ENCODE results near the gene SPATA21.

The SPATA21 gene

DNA sequence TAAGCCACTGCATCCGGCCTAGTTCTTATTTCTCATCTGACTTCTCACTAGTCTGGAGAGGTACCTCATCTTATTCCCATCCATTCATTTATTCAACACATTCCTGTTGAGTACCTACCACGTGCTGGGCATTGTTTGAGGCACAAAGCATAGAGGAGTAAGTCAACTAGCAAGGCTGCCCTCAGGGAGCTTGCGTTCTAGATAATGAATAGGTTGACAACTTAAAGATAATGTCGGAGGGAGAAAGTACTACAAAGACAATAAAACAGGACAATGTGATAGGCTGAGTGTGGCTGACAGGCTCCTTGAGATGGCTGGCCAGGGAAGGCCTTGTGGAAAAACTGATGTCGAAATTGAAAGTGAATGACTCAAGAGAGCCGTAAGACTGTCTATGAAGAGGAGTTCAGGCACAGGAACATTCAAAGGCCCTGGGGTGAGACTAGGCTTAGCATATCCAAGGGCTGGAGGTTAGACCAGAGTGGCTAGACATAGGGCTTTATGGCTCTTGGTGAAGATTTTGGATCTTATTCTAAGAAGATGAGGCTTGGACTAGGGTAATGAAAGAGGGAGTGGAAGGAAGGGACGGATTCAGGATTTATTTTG is 18.3 kb downstream of the SPATA21 start:
- TF ChIP-seq, protein P1, sequence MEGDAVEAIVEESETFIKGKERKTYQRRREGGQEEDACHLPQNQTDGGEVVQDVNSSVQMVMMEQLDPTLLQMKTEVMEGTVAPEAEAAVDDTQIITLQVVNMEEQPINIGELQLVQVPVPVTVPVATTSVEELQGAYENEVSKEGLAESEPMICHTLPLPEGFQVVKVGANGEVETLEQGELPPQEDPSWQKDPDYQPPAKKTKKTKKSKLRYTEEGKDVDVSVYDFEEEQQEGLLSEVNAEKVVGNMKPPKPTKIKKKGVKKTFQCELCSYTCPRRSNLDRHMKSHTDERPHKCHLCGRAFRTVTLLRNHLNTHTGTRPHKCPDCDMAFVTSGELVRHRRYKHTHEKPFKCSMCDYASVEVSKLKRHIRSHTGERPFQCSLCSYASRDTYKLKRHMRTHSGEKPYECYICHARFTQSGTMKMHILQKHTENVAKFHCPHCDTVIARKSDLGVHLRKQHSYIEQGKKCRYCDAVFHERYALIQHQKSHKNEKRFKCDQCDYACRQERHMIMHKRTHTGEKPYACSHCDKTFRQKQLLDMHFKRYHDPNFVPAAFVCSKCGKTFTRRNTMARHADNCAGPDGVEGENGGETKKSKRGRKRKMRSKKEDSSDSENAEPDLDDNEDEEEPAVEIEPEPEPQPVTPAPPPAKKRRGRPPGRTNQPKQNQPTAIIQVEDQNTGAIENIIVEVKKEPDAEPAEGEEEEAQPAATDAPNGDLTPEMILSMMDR (IDR thresholded peaks at IDR 0.05; ENCODE audit: low read depth, low read length, missing control alignments) = no peak
- DNase-seq (ENCODE audit: extremely low read depth, low read depth) = no peak

DNA sequence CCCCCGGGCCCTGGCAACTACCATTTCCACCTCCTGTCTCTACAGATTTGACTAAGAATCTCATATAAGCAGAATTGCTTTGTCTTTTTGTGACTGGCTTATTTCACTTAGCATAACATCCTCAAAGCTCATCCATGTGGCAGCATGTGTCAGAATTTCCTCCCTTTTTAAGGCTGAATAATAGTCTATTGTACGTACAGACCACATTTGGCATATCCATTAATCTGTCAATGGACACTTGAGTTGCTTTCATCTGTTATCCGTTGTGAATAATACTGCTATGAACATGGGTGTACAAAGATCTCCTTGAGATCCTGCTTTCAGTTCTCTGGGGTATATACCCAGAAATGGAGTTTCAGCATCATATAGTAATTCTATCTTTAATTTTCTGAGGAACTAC is 24.0 kb downstream of the SPATA21 start:
- H3K4me3 ChIP-seq (replicated peaks; ENCODE audit: low read depth, low read length) = no peak overlapping the region
- no peak for DNase-seq (ENCODE audit: extremely low read depth, low read depth)
- TF ChIP-seq, protein P1 (IDR thresholded peaks at IDR 0.05; ENCODE audit: low read depth, low read length, missing control alignments) = no peak

More for the DNA sequence above, 18.3 kb downstream of the SPATA21 start:
- no peak overlapping the region for H3K4me3 ChIP-seq (replicated peaks; ENCODE audit: low read depth, low read length)

DNA sequence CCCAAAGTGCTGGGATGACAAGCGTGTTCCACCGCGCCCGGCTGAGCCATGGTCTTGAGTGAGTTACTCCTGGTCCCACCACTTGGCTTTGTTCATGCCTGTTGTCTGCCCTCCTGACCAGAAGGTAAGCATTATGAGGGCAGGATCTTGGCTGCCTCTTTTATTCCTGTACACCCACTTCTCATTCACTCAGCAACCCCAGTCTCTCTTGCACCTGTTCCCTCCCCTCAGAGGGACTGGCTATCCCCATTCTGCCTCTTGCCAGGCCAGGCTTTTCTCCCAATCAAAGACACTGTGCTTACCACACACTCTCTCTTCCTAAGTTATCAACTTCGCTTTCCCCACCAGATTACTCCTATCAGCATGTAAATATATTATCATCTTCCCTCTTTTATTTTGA is 26.4 kb downstream of the SPATA21 start:
- no peak overlapping the region for H3K4me3 ChIP-seq (replicated peaks; ENCODE audit: low read depth, low read length)
- no peak for DNase-seq (ENCODE audit: extremely low read depth, low read depth)
- TF ChIP-seq, protein P1 (IDR thresholded peaks at IDR 0.05; ENCODE audit: low read depth, low read length, missing control alignments) = no peak

DNA sequence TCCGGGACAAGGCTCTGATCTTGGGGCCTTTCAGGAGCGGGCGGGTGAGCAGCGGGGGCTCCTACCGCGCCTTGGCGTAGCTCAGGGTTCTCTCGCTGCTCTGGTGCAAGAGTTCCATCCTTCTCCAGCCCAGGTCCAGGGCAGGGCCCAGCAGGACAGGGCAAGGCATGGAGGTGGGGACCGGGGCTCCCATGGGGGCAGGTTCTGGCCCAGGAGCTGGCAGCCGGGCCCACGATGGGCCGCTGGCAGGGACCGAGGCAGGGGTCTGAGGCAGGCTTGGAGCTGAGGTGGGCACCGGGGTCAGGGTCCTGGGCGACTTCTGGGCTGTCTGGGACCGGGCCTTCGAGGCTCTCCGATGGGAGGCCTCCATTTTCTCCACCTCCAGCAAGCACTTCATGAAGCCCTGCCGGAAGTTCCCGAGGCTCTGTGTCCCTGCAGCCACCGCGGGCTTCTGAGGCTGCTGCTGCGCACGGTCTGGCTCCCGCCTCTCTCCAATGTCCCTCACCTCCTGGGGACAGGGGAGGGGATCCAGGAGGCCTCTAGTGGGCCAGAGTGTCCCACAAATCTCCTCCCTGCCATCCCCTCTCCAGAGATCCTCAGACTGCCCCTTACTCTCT is 27.6 kb downstream of the SPATA21 start:
- DNase-seq (ENCODE audit: extremely low read depth, low read depth) = no peak
- TF ChIP-seq, protein P1 (IDR thresholded peaks at IDR 0.05; ENCODE audit: low read depth, low read length, missing control alignments) = no peak
- H3K4me3 ChIP-seq (replicated peaks; ENCODE audit: low read depth, low read length) = no peak overlapping the region

DNA sequence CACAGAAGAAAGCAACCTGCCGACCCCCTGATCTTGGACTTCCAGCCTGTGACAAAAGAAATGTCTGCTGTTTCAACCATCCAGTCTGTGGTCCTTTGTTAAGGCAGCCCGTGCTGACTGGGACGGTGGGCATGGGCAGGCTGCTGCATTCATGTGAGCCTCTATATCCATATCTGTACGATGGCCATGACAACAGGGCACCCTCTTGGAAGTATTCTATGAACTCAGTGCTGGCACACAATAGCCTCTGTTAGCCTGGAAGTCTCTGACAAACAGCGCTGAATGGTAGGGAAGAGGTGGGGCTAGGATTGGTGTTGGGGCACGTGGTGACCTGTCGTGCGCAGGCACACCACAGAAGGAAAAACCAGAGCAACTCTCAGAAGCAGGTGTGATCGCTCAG is 30.4 kb downstream of the SPATA21 start:
- TF ChIP-seq, protein P1 (IDR thresholded peaks at IDR 0.05; ENCODE audit: low read depth, low read length, missing control alignments) = no peak
- H3K4me3 ChIP-seq (replicated peaks; ENCODE audit: low read depth, low read length) = no peak overlapping the region
- DNase-seq (ENCODE audit: extremely low read depth, low read depth) = no peak

DNA sequence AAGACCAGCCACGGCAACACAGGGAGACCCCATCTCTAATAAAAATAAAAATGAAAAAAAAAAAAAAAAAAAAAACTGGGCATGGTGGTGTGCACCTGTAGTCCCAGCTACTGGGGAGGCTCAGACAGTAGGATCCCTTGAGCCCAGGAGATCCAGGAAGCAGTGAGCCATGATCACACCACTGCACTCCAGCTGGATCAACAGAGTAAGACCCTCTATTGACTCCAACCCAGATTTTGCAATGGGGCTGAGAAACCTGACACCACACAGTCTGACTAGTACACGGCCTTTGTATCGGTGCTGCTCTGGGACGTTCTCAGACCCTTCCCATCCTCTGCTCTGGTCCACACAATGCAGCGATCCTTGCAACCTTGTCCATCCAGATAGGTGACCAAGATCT is 31.8 kb downstream of the SPATA21 start:
- TF ChIP-seq, protein P1 (IDR thresholded peaks at IDR 0.05; ENCODE audit: low read depth, low read length, missing control alignments) = no peak
- H3K4me3 ChIP-seq (replicated peaks; ENCODE audit: low read depth, low read length) = no peak overlapping the region
- DNase-seq (ENCODE audit: extremely low read depth, low read depth) = no peak
